GM18858 (cell line): Measurements from ENCODE around the gene HEXIM1.
"Not testable (repeated sequence)": the region's sequence is repeated elsewhere in the genome, so short reads cannot be mapped to it uniquely, and the experiment has no call there.

Experiments
- ATAC-seq: cut with Tn5 transposase; IDR thresholded peaks from one replicate; pipeline ENCODE4 v1.9.1; 2021; ENCODE audit not compliant: unreplicated experiment

Gene HEXIM1

GRCh38 chr17:45112559-45113423, 35.5 kb upstream of the HEXIM1 start:
- ATAC-seq: no peak

DNA sequence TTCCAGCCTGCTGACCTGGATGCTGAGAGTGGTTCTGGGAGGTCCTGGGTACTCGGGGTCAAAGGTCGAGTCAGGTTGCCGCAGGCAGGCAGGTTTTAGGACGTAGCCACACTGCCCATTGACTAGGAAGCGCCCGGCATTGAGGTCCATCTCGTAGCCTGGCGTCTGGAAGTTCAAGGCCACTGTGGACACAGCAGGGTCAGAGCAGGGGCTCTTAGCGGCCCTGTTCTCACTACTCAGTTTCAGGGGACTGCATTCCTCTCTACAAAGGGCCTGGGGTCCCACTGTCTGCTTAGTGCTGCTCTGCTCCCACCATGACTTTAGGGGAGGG, 34.9 kb upstream of the HEXIM1 start:
- ATAC-seq: no peak

GRCh38 chr17:45114117-45114932, 34.0 kb upstream of the HEXIM1 start:
- no peak for ATAC-seq

DNA sequence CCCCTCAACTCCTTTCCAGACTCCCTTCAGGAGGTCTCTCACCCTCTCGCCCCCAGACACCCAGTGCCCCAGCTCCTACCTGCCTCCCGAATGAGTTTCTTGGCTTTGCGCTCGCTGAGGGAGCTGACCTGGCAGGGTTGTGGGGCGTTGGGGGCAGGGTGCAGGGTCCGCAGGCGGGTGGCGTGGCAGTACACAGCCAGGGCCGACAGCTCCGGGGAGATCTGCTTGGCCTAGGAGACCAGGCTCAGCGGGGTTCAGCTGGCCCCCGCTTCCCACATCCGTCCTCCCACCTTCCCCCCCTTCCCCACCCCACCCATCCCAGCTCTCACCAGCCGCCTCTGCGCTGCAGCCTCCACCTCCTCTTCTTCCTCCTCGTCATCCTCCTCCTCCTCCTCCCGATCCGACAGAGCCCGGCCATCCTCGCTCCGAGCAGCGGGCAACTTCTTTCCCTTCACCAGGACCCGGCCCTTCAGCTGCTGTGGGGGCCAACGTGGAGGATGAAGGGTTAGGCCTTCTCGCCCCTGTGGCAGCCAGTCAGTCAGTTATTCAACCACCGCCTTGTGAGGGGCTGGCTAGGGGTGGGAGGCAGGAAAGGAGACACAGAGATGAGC, 33.2 kb upstream of the HEXIM1 start:
- no peak for ATAC-seq

GRCh38 chr17:45115871-45116270, 32.4 kb upstream of the HEXIM1 start:
- ATAC-seq: no peak

GRCh38 chr17:45116434-45117016, 31.8 kb upstream of the HEXIM1 start:
- no peak for ATAC-seq

DNA sequence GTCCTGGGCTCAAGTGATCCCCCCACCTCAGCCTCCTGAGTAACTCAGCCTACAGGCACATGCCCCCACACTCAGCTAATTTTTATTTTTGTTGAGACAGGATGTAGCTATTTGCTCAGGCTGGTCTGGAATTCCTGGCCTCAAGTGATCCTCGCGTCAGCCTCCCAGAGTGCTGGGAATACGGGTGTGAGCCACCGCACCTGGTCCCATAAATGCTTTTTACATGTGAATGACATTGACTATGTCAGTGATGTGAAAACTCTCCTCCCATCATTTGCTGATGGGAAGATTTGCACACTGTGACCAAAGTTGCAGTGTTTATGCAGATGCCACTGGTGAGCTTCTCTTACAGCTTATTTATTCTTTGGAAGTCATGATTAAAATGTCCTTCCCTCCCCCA, 30.9 kb upstream of the HEXIM1 start:
- ATAC-seq: no peak

DNA sequence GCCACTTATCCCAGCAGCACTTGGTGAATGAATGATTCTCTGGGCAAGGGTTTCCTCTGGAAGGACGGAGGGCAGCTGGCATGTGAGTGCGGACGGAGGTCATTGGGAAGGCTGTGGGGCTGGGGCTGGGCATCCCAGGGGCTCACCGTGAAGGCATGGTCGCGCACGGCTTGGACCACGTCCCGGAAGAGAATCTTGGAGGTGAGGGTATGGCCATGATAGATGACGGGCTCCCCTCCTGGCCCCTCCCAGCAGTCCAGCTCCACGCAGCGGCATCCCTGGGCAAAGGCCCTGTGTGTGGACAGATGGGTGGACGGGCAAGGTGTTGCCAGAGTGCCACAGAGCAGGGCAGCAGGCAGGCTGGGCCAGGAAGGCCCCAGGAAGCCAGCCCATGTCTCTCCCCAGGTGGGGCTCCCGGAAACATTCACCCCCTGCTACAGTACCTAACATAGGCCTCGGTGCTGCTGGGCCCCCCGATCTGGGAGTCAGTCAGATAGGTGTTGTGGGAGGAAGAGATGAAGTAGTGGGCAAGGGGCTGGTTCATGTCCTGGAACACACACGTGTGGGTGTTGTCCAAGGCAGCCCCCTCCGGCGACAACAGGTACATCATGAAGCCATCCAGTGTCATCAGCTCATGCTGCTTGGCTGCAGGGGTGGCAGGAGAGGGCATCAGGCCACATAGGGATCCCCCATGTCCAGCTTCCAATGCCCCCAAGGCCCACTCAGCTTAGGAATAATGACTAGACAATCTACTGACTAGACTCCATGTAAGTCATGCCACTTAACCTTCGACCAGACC, 30.2 kb upstream of the HEXIM1 start:
- ATAC-seq: no peak

DNA sequence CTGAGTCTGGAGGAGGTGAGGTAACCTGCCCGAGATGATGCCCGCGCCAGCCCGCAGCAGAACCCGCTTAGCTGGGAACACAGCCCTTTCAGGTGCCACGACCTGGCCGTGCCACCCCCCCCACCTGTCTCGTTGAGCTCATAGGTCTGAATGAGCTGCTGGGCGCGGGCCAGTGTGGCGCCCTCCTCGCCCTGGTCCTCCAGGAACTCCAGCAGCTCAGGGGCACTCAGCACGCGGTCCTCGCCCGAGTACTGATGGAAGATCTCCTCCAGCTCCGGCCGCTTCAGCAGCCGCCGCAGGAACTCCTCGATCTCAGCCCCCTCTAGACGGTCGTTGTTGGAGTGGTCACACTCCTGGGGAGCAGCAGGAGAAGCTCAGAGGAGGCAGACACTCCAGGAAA, 29.6 kb upstream of the HEXIM1 start:
- ATAC-seq: no peak

GRCh38 chr17:45119964-45120363, 28.3 kb upstream of the HEXIM1 start:
- ATAC-seq: no peak

DNA sequence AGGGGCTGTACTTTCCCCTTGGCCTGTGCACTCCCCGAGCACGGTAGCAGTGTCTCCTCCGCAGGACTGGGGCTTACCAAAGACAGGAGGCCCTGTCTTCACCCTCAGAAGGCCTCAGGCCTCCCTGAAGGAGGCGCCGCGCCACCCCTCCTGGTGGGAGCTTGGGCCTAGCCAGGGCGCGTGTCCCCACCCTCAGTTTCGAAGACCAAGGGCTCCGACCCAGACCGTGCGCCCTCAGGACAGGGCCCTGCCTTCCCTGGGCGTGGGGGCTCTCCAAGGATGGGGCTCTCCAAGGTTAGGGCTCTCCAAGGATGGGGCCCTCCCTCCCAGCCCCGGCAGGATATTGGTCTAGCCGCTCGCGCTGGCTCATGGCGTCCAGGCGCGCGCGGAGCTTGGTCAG, 27.7 kb upstream of the HEXIM1 start:
- no peak for ATAC-seq

DNA sequence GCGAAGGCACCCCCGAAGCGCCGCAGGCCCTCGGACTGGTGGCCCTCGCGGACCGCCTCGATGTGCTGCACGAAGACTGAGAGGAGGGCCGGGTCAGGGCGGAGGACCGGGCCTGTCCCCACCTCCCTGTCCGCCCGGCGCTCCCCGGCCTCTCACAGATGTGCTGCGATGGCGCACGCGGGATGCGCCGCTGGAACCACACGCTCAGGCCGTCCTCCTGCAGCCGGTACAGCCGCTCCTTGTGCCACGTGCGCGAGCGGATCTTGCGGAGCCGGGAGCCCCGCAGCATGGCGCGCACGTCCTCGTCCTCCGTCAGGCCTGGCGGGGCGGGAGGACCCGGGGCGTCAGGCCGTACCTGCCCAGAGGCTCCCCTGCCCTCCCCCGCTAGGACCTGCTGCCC, 27.2 kb upstream of the HEXIM1 start:
- no peak for ATAC-seq

GRCh38 chr17:45123076-45123770, 25.1 kb upstream of the HEXIM1 start:
- no peak for ATAC-seq

- ATAC-seq: no peak
Observed at GRCh38 chr17:45123930-45124796, 24.1 kb upstream of the HEXIM1 start.

GRCh38 chr17:45124797-45125122, 23.5 kb upstream of the HEXIM1 start:
- ATAC-seq: not testable (repeated sequence)

- ATAC-seq: no peak
Observed at GRCh38 chr17:45125509-45125908, 22.8 kb upstream of the HEXIM1 start.

DNA sequence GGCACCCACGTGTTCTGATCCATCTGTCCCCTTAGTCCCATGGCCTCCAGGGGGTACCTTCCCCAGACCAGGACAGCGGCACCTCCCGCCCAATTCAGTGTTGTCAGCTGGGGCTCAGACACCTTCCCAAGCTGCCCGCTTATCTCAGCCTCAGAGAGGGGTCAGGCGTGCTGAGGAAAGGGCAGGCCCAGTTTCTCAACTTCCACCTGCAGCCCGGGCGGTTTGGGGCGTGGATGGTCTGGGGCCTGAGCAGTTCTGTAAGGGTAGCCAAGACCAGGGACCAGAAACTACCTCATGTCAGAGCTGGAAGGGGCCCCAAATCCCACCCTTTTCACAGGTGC, 21.1 kb upstream of the HEXIM1 start:
- no peak for ATAC-seq

DNA sequence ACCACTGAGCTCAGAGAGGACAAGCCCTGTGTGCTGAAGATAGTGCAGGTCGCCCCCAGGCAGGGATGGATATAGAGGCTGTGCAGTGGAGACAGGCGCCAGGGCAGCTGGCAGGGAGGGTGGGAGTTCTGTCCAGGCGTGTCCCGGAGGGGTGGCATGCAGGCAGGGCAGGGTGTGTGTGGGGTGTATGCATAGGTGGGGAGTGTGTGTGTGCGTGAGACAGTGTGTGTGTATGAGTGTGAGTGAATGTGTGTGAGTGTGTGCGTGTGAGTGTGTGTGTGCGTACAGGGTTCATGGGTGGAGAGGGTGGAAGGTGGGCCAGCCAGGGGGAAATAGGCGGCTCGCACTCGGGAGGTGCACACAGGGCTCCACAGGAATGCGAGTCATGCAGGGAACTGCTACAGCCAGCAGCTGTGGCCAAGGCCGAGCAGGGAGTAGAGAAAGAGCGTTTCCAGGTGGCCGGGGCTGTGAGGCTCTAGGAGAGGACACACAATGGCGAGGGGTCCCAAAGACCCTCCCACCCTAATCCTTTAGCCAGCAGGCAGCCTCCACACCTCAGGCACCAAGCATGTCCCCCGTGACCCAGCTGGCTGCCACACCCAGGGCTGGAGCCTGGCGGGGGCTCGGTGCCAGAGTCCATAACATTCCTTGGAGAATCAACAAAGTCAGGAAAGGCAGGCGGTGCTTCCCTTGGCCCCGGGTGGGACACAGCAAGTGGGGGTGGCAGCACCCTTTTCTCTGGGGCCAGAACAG, 20.6 kb upstream of the HEXIM1 start:
- ATAC-seq: no peak

- no peak for ATAC-seq
Observed at GRCh38 chr17:45128331-45128730, 19.9 kb upstream of the HEXIM1 start.
